PC-9 (cell line): Measurements from ENCODE around the gene MEF2C. TPM values are rescaled to one million over a fixed set of nuclear protein-coding genes. Genes with fewer than 3 reads are reported as not detected.

Experiments
- BruUV-seq: library from RNA; stranded (reverse); fragments of 400-500 nt; replicated peaks from 2 replicates; lab custom pipeline; 2021; lab: Mats Ljungman, UMichigan
- CTCF ChIA-PET: fragments of 300-600 bp; sonication (Branson Sonifier 250); formaldehyde crosslinking; loops from one replicate; lab custom pipeline; 2022; ENCODE audit warnings: antibody characterized with exemption; lab: Charles Lee
- POLR2A ChIA-PET: fragments of 300-600 bp; sonication (Branson Sonifier 250); formaldehyde crosslinking; loops from one replicate; lab custom pipeline; 2022; ENCODE audit warnings: antibody characterized with exemption; ENCODE audit not compliant: unreplicated experiment; lab: Charles Lee
- DNase-seq, 2 experiments: peaks; one replicate each; pipeline versions ENCODE4 v3.0.0 to v3.0.0-alpha.2; 2015 to 2022; ENCODE audit warnings: mixed read lengths in 1 of 2
- H2AFZ ChIP-seq: fragments of 200-600 bp; sonication (generic); 2 replicates; pipeline ENCODE4 v1.8.1; 2017; ENCODE audit warnings: antibody characterized with exemption
- H3F3A ChIP-seq: fragments of 200-600 bp; sonication (generic); 2 replicates; pipeline ENCODE4 v1.8.1; 2017; ENCODE audit warnings: antibody characterized with exemption, mild to moderate bottlenecking, low read depth; ENCODE audit not compliant: insufficient read depth
- H3K27ac ChIP-seq: fragments of 200-600 bp; sonication (generic); 2 replicates; pipeline ENCODE4 v1.6.1; 2016; ENCODE audit warnings: mixed run types
- H3K27me3 ChIP-seq: fragments of 200-600 bp; sonication (generic); 2 replicates; pipeline ENCODE4 v1.6.1; 2016; ENCODE audit warnings: low read depth, mixed run types; ENCODE audit not compliant: insufficient read depth
- H3K36me3 ChIP-seq: fragments of 200-600 bp; sonication (generic); 2 replicates; pipeline ENCODE4 v1.6.1; 2016; ENCODE audit warnings: low read depth, mixed run types
- H3K4me1 ChIP-seq: fragments of 200-600 bp; sonication (generic); replicated peaks from 2 replicates; pipeline ENCODE4 v1.6.1; 2016; ENCODE audit warnings: mixed run types; ENCODE audit not compliant: insufficient read depth
- H3K4me2 ChIP-seq: fragments of 200-600 bp; sonication (generic); 2 replicates; pipeline ENCODE4 v1.6.1; 2017; ENCODE audit warnings: mixed run types
- H3K4me3 ChIP-seq: fragments of 200-600 bp; sonication (generic); 2 replicates; pipeline ENCODE4 v1.6.1; 2016; ENCODE audit warnings: mixed run types
- H3K79me2 ChIP-seq: fragments of 200-600 bp; sonication (generic); 2 replicates; pipeline ENCODE4 v1.6.1; 2017; ENCODE audit warnings: low read depth, mixed run types
- H3K9me2 ChIP-seq: fragments of 200-600 bp; sonication (generic); 2 replicates; pipeline ENCODE4 v1.8.1; 2017; ENCODE audit warnings: mild to moderate bottlenecking; ENCODE audit not compliant: insufficient read depth
- H3K9me3 ChIP-seq: fragments of 200-600 bp; sonication (generic); 2 replicates; pipeline ENCODE4 v1.8.1; 2016; ENCODE audit warnings: low read depth; ENCODE audit not compliant: insufficient read depth
- H4K20me1 ChIP-seq: fragments of 200-600 bp; sonication (generic); 2 replicates; pipeline ENCODE4 v1.8.1; 2017; ENCODE audit not compliant: insufficient read depth
- CTCF ChIP-seq: fragments of 200-600 bp; sonication (generic); conservative IDR thresholded peaks from 2 replicates; pipeline ENCODE4 v1.6.1; 2017; ENCODE audit warnings: mixed run types, antibody characterized with exemption, mild to moderate bottlenecking, moderate library complexity
- EZH2 ChIP-seq: fragments of 200-600 bp; sonication (generic); IDR thresholded peaks from 2 replicates; pipeline ENCODE4 v1.8.0; 2017; ENCODE audit warnings: antibody characterized with exemption, low read depth
- intact Hi-C: fragments of 100-400 bp; cut with micrococcal nuclease; formaldehyde crosslinking; loops from one replicate; pipeline ENCODE4 v1.10.0; 2022; ENCODE audit not compliant: unreplicated experiment
- total RNA-seq: library from RNA; stranded (reverse); gene quantifications from 2 replicates; pipeline ENCODE4 v1.2.3, GENCODE V29; 2021

Gene MEF2C
- total RNA-seq, 1 experiment from 2014 or later, result 2.5 TPM

GRCh38 chr5:88713818-88714217 lies 169.2 kb downstream of the MEF2C start:
- Histone ChIP-seq H3K36me3 (no peaks in the 10 kb centered on the region), H3K9me3 (no peaks in the 10 kb centered on the region), H3K4me2 (no peak overlapping the region), H4K20me1 (no peaks in the 10 kb centered on the region), H3K4me3 (no peak overlapping the region), H3K4me1 (no peaks in the 10 kb centered on the region), H3K27me3 (no peaks in the 10 kb centered on the region), H3K27ac (no peak overlapping the region), H3F3A (no peaks in the 10 kb centered on the region), H3K9me2 (no peaks in the 10 kb centered on the region), H2AFZ (no peak overlapping the region), H3K79me2 (no peaks in the 10 kb centered on the region)
- intact Hi-C loops, result no loop called here
- DNase-seq, result no peak
- no peak for TF ChIP-seq EZH2
- TF ChIP-seq CTCF, result no peak
- POLR2A ChIA-PET, result no interaction called here
- no TSS peak for BruUV-seq
- CTCF ChIA-PET, result interaction anchor here (0.7 kb wide), 1 partner anchor 1832 kb away, joined by 3 read pairs; no protein-coding TSS in a partner anchor

DNA sequence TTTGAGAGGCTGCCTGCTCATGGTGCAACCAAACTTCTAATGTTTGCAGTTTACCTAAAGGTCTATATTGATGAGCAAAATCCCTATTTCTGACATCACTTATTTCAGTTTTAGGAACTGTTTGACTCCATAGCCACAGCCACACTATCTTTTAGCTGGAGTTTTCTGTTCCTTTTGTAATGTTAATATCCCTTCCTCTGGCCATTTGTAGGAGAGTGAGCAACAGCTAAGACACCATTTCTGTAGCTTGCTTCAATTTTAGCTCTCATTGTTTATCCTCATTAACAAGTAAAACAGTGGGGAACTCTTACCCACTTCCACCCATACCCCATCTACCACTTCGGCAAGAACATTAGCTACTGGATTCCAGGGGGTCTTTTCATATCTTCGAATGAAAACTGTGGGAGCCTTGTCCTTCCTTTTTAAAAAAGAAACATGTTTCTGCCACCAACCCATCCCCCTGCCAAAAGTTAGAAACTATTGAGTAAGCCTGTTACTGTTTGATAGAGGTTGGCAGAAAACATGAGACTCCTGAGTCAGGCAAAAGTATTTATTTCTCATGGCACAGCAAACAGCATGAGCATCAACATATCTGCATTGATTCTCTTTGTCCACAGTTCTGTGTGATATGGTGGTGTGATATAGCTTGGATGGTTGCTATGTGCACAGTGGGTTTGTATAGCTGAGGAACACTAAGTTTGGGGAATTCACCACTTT lies 174.1 kb downstream of the MEF2C start:
- Histone ChIP-seq H3K9me2 (no peaks in the 10 kb centered on the region), H3K79me2 (no peaks in the 10 kb centered on the region), H3K9me3 (no peaks in the 10 kb centered on the region), H3K27me3 (no peaks in the 10 kb centered on the region), H3F3A (no peaks in the 10 kb centered on the region), H3K4me2 (no peak overlapping the region), H3K4me3 (no peak overlapping the region), H3K27ac (no peak overlapping the region), H3K36me3 (no peaks in the 10 kb centered on the region), H4K20me1 (no peaks in the 10 kb centered on the region), H3K4me1 (no peaks in the 10 kb centered on the region), H2AFZ (no peak overlapping the region)
- BruUV-seq, result no TSS peak
- intact Hi-C loops, result no loop called here
- no peak for DNase-seq
- TF ChIP-seq EZH2 (no peak), CTCF (no peak)
- POLR2A ChIA-PET, result no interaction called here
- CTCF ChIA-PET, result no interaction called here

DNA sequence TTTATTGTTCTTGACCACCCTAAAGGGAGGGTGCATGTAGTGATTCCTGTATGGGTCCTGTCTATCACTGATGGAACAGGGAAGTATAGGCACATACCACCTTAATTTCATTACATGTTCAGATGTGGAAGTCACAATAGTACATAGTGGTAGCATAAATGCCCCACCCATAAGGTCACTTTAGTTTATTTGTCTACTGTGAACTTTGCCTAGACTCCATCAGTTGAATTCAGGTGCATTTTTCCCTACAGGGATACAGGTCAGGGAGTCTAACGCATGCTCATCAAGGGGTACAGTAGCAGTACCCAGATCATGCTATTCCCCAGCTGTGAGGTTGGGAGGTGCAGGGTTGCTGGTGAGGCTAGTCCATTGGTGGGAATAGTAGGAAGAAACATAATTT lies 175.0 kb downstream of the MEF2C start:
- H4K20me1 ChIP-seq, result no peaks in the 10 kb centered on the region
- H3K9me2 ChIP-seq, result no peaks in the 10 kb centered on the region
- ChIA-PET CTCF (no interaction called here), POLR2A (no interaction called here)
- H3K79me2 ChIP-seq, result no peaks in the 10 kb centered on the region
- no peaks in the 10 kb centered on the region for H3K36me3 ChIP-seq
- H3K27me3 ChIP-seq, result no peaks in the 10 kb centered on the region
- H3K4me3 ChIP-seq, result no peak overlapping the region
- no peak overlapping the region for H3K4me2 ChIP-seq
- H3F3A ChIP-seq, result no peaks in the 10 kb centered on the region
- DNase-seq, result no peak
- no peak overlapping the region for H3K27ac ChIP-seq
- TF ChIP-seq CTCF (no peak), EZH2 (no peak)
- no TSS peak for BruUV-seq
- intact Hi-C loops, result no loop called here
- no peak overlapping the region for H2AFZ ChIP-seq
- H3K9me3 ChIP-seq, result no peaks in the 10 kb centered on the region
- no peaks in the 10 kb centered on the region for H3K4me1 ChIP-seq
